HCT116 (cell line): Measurements from ENCODE around the gene MAP6D1. TPM values are rescaled to one million over a fixed set of nuclear protein-coding genes. Genes with fewer than 3 reads are reported as not detected.

Experiments
- ATAC-seq: fragments of 200-7000 bp; cut with Tn5 transposase; 2 replicates; pipeline ENCODE4 v1.9.1; 2020; ENCODE audit warnings: mild to moderate bottlenecking, moderate library complexity
- BruUV-seq: library from RNA; stranded (reverse); fragments of 400-500 nt; replicated peaks from 2 replicates; lab custom pipeline; 2021; lab: Mats Ljungman, UMichigan
- CTCF ChIA-PET: fragments of 300-600 bp; sonication (Branson Sonifier 250); formaldehyde crosslinking; loops from one replicate; lab custom pipeline; 2021; ENCODE audit warnings: antibody characterized with exemption; lab: Charles Lee
- POLR2A ChIA-PET: fragments of 300-600, 350-600 bp; sonication (Branson Sonifier 250); formaldehyde crosslinking; loops from one replicate; lab custom pipeline; 2021; ENCODE audit warnings: antibody characterized with exemption; lab: Charles Lee
- RAD21 ChIA-PET, 2 experiments: fragments of 300-600 bp; sonication (Branson Sonifier 250); formaldehyde crosslinking; loops; one replicate each; lab custom pipeline; 2023; ENCODE audit warnings: low total read pairs in 2 of 2; ENCODE audit not compliant: uncharacterized antibody in 2 of 2, unreplicated experiment in 2 of 2, low non-redundant PET in 1 of 2; lab: Charles Lee
- DNase-seq: peaks from one replicate; pipeline ENCODE4 v3.0.0-alpha.2; 2010; ENCODE audit warnings: low read depth, low spot score
- H2AFZ ChIP-seq: fragments of 200-600 bp; shearing (Covaris generic), sonication (generic); 2 replicates; pipeline ENCODE4 v1.6.1; 2017; ENCODE audit warnings: low read depth, mixed run types, mixed read lengths, antibody characterized with exemption, low read length; ENCODE audit not compliant: poor library complexity, severe bottlenecking
- H3K27ac ChIP-seq: 2 replicates; pipeline ENCODE4 v1.5.1; 2012; ENCODE audit warnings: low read depth, low read length
- H3K27me3 ChIP-seq: fragments of 200-600 bp; sonication (generic); 2 replicates; pipeline ENCODE4 v1.6.1; 2016; ENCODE audit warnings: mixed run types, low read length, mixed read lengths; ENCODE audit not compliant: insufficient read depth
- H3K36me3 ChIP-seq, 2 experiments: fragments of 200-500 bp in 1 of 2; fragments of 200-600 bp in 1 of 2; sonication (Bioruptor generic) in 1 of 2; sonication (generic) in 1 of 2; 2 replicates each; pipeline versions ENCODE4 v1.5.1 to v1.6.1; 2014 to 2016; ENCODE audit warnings: low read length in 2 of 2, inconsistent platforms in 1 of 2, mixed read lengths in 1 of 2, mixed run types in 1 of 2; ENCODE audit not compliant: insufficient read depth in 2 of 2, control insufficient read depth in 1 of 2
- H3K4me1 ChIP-seq, 2 experiments: fragments of 200-600 bp in 1 of 2; sonication (generic) in 1 of 2; 2 replicates each; pipeline versions ENCODE4 v1.5.1 to v1.6.1; 2012 to 2017; ENCODE audit warnings: low read length in 2 of 2, inconsistent platforms in 1 of 2, mild to moderate bottlenecking in 1 of 2, mixed read lengths in 1 of 2, mixed run types in 1 of 2, moderate library complexity in 1 of 2; ENCODE audit not compliant: insufficient read depth in 2 of 2, control insufficient read depth in 1 of 2
- H3K4me2 ChIP-seq: fragments of 200-600 bp; sonication (generic); 2 replicates; pipeline ENCODE4 v1.6.1; 2017; ENCODE audit warnings: mixed run types, low read length, mixed read lengths
- H3K4me3 ChIP-seq, 2 experiments: fragments of 200-600 bp in 1 of 2; sonication (generic) in 1 of 2; replicated peaks in 1 of 2; 2 replicates each; pipeline ENCODE4 v1.5.1; 2011 to 2016; ENCODE audit warnings: low read length in 2 of 2, control low read depth in 1 of 2, low read depth in 1 of 2, mild to moderate bottlenecking in 1 of 2, mixed read lengths in 1 of 2, mixed run types in 1 of 2
- H3K79me2 ChIP-seq: fragments of 200-600 bp; sonication (generic); 2 replicates; pipeline ENCODE4 v1.6.1; 2017; ENCODE audit warnings: mild to moderate bottlenecking, mixed run types, low read length, moderate library complexity, mixed read lengths; ENCODE audit not compliant: insufficient read depth
- H3K9ac ChIP-seq: fragments of 200-600 bp; sonication (generic); 2 replicates; pipeline ENCODE4 v1.6.1; 2016; ENCODE audit warnings: low read length, mixed read lengths
- H3K9me2 ChIP-seq: fragments of 200-600 bp; sonication (generic), shearing (Covaris generic); 2 replicates; pipeline ENCODE4 v1.6.1; 2017; ENCODE audit warnings: mixed run types, mild to moderate bottlenecking, moderate library complexity; ENCODE audit not compliant: insufficient read depth
- H3K9me3 ChIP-seq, 2 experiments: fragments of 200-500 bp in 1 of 2; fragments of 200-600 bp in 1 of 2; sonication (Bioruptor generic) in 1 of 2; sonication (generic) in 1 of 2; 2 replicates each; pipeline ENCODE4 v1.6.1; 2014 to 2017; ENCODE audit warnings: low read length in 2 of 2, mixed read lengths in 2 of 2, inconsistent platforms in 1 of 2, low read depth in 1 of 2, mild to moderate bottlenecking in 1 of 2, mixed run types in 1 of 2, moderate library complexity in 1 of 2; ENCODE audit not compliant: control insufficient read depth in 1 of 2, insufficient read depth in 1 of 2
- H4K20me1 ChIP-seq: fragments of 200-600 bp; sonication (generic), shearing (Covaris generic); 2 replicates; pipeline ENCODE4 v1.6.1; 2017; ENCODE audit warnings: mixed run types, mild to moderate bottlenecking, moderate library complexity; ENCODE audit not compliant: insufficient read depth
- CBX3 ChIP-seq: IDR thresholded peaks from 2 replicates; pipeline ENCODE4 v1.6.1; 2012; ENCODE audit warnings: low read depth
- ELF1 ChIP-seq: IDR thresholded peaks from 2 replicates; pipeline ENCODE4 v1.6.1; 2012; ENCODE audit warnings: low read depth, borderline replicate concordance
- EZH2 ChIP-seq: fragments of 200-600 bp; sonication (generic); IDR thresholded peaks from 2 replicates; pipeline ENCODE4 v1.6.1; 2017; ENCODE audit warnings: antibody characterized with exemption, mixed run types
- EZH2phosphoT487 ChIP-seq: fragments of 200-600 bp; IDR thresholded peaks from 2 replicates; pipeline ENCODE4 v1.6.1; 2018; ENCODE audit warnings: antibody characterized with exemption, borderline replicate concordance
- JUND ChIP-seq: IDR thresholded peaks from 2 replicates; pipeline ENCODE4 v1.6.1; 2012
- POLR2AphosphoS5 ChIP-seq: IDR thresholded peaks from 2 replicates; pipeline ENCODE4 v1.6.1; 2011; ENCODE audit warnings: mild to moderate bottlenecking, low read depth, low read length, moderate library complexity
- SIN3A ChIP-seq: IDR thresholded peaks from 2 replicates; pipeline ENCODE4 v1.6.1; 2012; ENCODE audit warnings: low read depth
- intact Hi-C: fragments of 100-400 bp; cut with micrococcal nuclease; formaldehyde crosslinking; loops from 2 replicates; pipeline ENCODE4 v1.10.0; 2022
- total RNA-seq: library from RNA; stranded (reverse); gene quantifications from one replicate; pipeline ENCODE4 v1.2.1, GENCODE V29; 2021; ENCODE audit not compliant: unreplicated experiment
- TF ChIP-seq, protein P1 (sequence below): IDR thresholded peaks from 2 replicates; pipeline ENCODE4 v1.6.1; 2012
- TF ChIP-seq, protein P2 (sequence below): IDR thresholded peaks from 2 replicates; pipeline ENCODE4 v1.6.1; 2012; ENCODE audit warnings: low read depth

The MAP6D1 gene
- total RNA-seq, 1 experiment from 2014 or later: 5.3 TPM

- POLR2A ChIA-PET: no interaction called here
- no TSS peak for BruUV-seq
These were observed 42.7 kb downstream of the MAP6D1 start for GRCh38 chr3:183782576-183783276.

More at GRCh38 chr3:183782576-183783276, 42.7 kb downstream of the MAP6D1 start:
- DNase-seq: no peak
- intact Hi-C loops: no loop called here
- Histone ChIP-seq H3K27me3 (no peaks in the 10 kb centered on the region), H3K9me2 (no peaks in the 10 kb centered on the region), H3K27ac (no peak overlapping the region), H3K36me3 (peaks cover 38 to 50% of the 10 kb centered on the region in 2 experiments), H3K9me3 (no peaks in the 10 kb centered on the region), H3K79me2 (0 out of 2 replicates have a peak, but pooled peaks cover 13% of the 10 kb centered on the region), H2AFZ (no peak overlapping the region), H4K20me1 (no peaks in the 10 kb centered on the region), H3K4me1 (no peaks in the 10 kb centered on the region), H3K4me3 (no peak overlapping the region), H3K4me2 (no peak overlapping the region), H3K9ac (no peak overlapping the region)
- CTCF ChIA-PET: interaction anchor here (3.2 kb wide), 1 partner anchor 16 kb away, joined by 8 read pairs; no protein-coding TSS in a partner anchor
- RAD21 ChIA-PET: no interaction called here
- TF ChIP-seq, protein P1, sequence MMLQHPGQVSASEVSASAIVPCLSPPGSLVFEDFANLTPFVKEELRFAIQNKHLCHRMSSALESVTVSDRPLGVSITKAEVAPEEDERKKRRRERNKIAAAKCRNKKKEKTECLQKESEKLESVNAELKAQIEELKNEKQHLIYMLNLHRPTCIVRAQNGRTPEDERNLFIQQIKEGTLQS: no peak
- TF ChIP-seq CBX3 (no peak), ELF1 (no peak), EZH2phosphoT487 (no peak), JUND (no peak), POLR2AphosphoS5 (no peak), EZH2 (no peak), SIN3A (no peak)
- TF ChIP-seq, protein P2, sequence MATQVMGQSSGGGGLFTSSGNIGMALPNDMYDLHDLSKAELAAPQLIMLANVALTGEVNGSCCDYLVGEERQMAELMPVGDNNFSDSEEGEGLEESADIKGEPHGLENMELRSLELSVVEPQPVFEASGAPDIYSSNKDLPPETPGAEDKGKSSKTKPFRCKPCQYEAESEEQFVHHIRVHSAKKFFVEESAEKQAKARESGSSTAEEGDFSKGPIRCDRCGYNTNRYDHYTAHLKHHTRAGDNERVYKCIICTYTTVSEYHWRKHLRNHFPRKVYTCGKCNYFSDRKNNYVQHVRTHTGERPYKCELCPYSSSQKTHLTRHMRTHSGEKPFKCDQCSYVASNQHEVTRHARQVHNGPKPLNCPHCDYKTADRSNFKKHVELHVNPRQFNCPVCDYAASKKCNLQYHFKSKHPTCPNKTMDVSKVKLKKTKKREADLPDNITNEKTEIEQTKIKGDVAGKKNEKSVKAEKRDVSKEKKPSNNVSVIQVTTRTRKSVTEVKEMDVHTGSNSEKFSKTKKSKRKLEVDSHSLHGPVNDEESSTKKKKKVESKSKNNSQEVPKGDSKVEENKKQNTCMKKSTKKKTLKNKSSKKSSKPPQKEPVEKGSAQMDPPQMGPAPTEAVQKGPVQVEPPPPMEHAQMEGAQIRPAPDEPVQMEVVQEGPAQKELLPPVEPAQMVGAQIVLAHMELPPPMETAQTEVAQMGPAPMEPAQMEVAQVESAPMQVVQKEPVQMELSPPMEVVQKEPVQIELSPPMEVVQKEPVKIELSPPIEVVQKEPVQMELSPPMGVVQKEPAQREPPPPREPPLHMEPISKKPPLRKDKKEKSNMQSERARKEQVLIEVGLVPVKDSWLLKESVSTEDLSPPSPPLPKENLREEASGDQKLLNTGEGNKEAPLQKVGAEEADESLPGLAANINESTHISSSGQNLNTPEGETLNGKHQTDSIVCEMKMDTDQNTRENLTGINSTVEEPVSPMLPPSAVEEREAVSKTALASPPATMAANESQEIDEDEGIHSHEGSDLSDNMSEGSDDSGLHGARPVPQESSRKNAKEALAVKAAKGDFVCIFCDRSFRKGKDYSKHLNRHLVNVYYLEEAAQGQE: no peak
- no peak for ATAC-seq
